Endothelial cell (in vitro differentiated cells): ENCODE data around the gene KCNJ12. TPM values are rescaled to one million over a fixed set of nuclear protein-coding genes. Genes with fewer than 3 reads are reported as not detected.
"Not testable (repeated sequence)": the region's sequence is repeated elsewhere in the genome, so short reads cannot be mapped to it uniquely, and the experiment has no call there.

Experiments
- DNase-seq: peaks from one replicate; pipeline ENCODE4 v3.0.0; 2021; ENCODE audit warnings: low spot score
- H3K27ac Mint-ChIP-seq: one replicate; pipeline ENCODE4 v1.8.0; 2021; ENCODE audit warnings: mixed read lengths, inconsistent platforms; ENCODE audit not compliant: unreplicated experiment
- H3K27me3 Mint-ChIP-seq: one replicate; pipeline ENCODE4 v1.8.0; 2021; ENCODE audit warnings: mild to moderate bottlenecking, moderate library complexity, mixed read lengths, inconsistent platforms; ENCODE audit not compliant: unreplicated experiment
- H3K36me3 Mint-ChIP-seq: one replicate; pipeline ENCODE4 v1.8.0; 2021; ENCODE audit warnings: mild to moderate bottlenecking, low read depth, mixed read lengths, inconsistent platforms; ENCODE audit not compliant: unreplicated experiment
- H3K4me1 Mint-ChIP-seq: one replicate; pipeline ENCODE4 v1.8.0; 2021; ENCODE audit warnings: mild to moderate bottlenecking, mixed read lengths, inconsistent platforms; ENCODE audit not compliant: unreplicated experiment
- H3K4me3 Mint-ChIP-seq: one replicate; pipeline ENCODE4 v1.8.0; 2021; ENCODE audit warnings: mild to moderate bottlenecking, mixed read lengths, inconsistent platforms; ENCODE audit not compliant: unreplicated experiment
- H3K9me3 Mint-ChIP-seq: one replicate; pipeline ENCODE4 v1.8.0; 2021; ENCODE audit warnings: mixed read lengths, inconsistent platforms; ENCODE audit not compliant: unreplicated experiment
- total RNA-seq: library from RNA; stranded (reverse); fragmentation: NEBNext Ultra II Directional; extraction: Animal tissue kit (Norgen Biotek cat#: 25700); gene quantifications from one replicate; pipeline ENCODE4 v1.2.1, GENCODE V29; 2021; ENCODE audit not compliant: unreplicated experiment

KCNJ12 gene
- total RNA-seq, 1 donor from 2014 or later = 0.56 TPM

- H3K9me3 Mint-ChIP-seq, H3K27ac Mint-ChIP-seq, H3K36me3 Mint-ChIP-seq, DNase-seq, H3K4me1 Mint-ChIP-seq, H3K4me3 Mint-ChIP-seq: not testable (repeated sequence)
- peaks cover 12% of the 10 kb centered on the region for H3K27me3 Mint-ChIP-seq
Measured at GRCh38 chr17:21404539-21404938, 28.4 kb downstream of the KCNJ12 start.

DNA sequence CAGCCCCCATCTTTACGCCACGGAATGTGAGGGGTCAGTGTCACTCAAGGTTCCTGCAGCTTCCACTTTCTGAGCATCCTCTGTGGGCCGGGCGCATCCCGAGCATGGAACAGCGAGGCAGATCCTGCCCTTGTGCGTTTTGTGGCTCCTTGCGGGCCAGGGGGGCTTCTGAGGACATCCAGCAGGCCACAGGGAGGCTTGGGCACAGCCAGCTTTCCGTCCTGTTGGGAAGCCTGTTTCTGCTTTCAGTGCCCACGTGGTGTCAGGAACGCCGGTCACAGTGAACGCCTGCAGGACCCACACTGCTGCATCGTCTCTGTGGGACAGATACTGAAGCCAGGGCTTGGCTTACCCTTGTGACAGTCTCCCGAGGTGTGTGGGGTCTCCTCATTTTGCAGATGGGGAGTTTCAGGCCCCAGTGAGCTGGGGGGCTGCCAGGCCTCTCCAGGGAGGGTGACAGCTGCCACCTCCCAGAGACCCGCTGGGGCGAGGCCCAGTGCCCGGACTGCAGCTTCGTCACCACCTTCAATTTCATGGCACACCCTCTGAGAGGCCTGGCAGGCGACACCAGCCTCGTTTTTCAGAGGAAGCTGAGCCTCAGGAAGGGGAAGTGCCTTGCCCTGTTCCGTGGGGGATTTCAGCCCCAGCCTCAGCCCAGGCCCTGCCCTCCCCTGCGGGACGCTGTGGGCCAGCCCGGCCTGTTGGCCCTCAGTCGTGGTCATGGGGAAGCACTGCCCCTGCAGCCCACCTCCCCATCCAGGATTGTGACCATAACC is 29.0 kb downstream of the KCNJ12 start:
- H3K9me3 Mint-ChIP-seq, H3K36me3 Mint-ChIP-seq, H3K27ac Mint-ChIP-seq, H3K4me3 Mint-ChIP-seq, H3K4me1 Mint-ChIP-seq, DNase-seq: not testable (repeated sequence)
- peaks cover 12% of the 10 kb centered on the region for H3K27me3 Mint-ChIP-seq

DNA sequence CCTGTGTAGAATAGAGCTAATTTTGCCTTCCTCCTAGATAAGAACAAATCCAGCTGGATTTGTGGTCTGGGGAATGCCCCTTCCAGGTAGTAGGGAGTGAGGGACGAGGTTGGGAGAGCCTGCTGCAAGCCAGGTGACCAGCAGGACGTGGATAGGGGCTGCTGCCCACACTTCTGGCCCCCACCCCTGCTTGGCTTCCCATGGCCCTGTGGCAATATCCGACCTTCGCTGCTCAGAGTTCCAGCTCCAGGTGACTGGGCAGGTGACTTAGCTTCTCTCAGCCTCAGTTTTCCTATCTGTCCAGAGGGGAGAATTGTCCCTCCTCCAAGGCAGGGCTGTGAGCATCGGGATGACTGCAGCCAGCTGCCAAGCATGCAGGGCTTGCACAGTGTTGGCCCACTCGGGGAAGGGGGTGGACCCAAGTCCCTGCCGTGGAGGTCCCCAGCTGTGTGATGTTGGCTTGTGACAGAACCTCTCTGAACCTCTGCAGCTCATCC is 29.8 kb downstream of the KCNJ12 start:
- not testable (repeated sequence) for H3K27me3 Mint-ChIP-seq, DNase-seq, H3K4me3 Mint-ChIP-seq, H3K27ac Mint-ChIP-seq, H3K4me1 Mint-ChIP-seq, H3K9me3 Mint-ChIP-seq, H3K36me3 Mint-ChIP-seq

- not testable (repeated sequence) for H3K4me1 Mint-ChIP-seq, DNase-seq, H3K36me3 Mint-ChIP-seq, H3K27me3 Mint-ChIP-seq, H3K4me3 Mint-ChIP-seq, H3K27ac Mint-ChIP-seq, H3K9me3 Mint-ChIP-seq
Measured at GRCh38 chr17:21406616-21407404, 30.7 kb downstream of the KCNJ12 start.

- not testable (repeated sequence) for H3K36me3 Mint-ChIP-seq, H3K4me3 Mint-ChIP-seq, H3K27ac Mint-ChIP-seq, H3K27me3 Mint-ChIP-seq, H3K9me3 Mint-ChIP-seq, H3K4me1 Mint-ChIP-seq, DNase-seq
Measured at GRCh38 chr17:21407752-21408151, 31.6 kb downstream of the KCNJ12 start.

DNA sequence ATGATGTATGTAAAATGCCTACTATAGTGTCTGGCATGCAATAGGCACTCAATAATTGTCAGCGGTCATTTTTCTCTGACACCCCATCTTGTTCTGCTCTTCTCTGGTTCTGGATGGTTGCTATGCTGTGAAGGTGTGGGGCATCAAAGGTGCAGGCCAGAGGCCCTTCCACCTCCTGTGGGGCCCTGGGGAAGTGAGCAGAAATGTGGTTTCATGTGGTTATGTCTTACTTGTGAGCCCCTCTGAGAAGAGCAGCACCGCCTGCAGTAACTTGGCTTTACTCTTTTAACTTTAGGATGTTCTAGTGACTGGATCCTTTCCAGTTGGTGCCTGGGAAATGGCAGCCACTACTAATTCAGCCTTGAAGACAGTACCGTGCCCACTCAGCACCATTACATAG is 32.1 kb downstream of the KCNJ12 start:
- H3K4me3 Mint-ChIP-seq, H3K4me1 Mint-ChIP-seq, H3K27me3 Mint-ChIP-seq, H3K27ac Mint-ChIP-seq, H3K9me3 Mint-ChIP-seq, H3K36me3 Mint-ChIP-seq, DNase-seq: not testable (repeated sequence)

DNA sequence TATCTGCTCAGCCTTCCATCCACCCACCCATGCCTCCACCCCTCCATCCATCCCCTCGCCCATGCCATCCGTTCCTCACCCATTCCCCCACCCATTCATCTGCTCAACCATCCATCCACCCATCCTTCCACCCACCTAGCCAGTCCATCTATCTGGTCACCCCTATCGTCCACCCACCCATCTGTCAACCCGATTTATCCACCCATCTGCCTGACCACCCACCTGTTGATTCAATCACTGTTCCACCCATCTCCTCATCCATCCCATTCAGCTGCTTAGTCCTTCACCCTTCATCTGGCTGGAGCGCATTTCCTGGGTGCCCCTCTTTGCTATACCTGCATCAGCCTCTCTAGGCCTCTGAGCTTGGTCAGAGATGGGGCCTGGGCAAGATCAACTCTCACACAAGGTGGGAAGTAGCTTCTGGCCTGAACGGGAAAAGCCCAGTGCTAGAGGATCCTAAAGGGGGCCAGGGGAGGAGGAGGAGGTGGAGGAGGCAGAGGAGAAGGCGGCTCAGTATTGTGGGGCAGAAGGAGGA is 32.7 kb downstream of the KCNJ12 start:
- not testable (repeated sequence) for H3K4me3 Mint-ChIP-seq, H3K27me3 Mint-ChIP-seq, H3K36me3 Mint-ChIP-seq, H3K27ac Mint-ChIP-seq, H3K4me1 Mint-ChIP-seq, DNase-seq, H3K9me3 Mint-ChIP-seq

GRCh38 chr17:21409388-21409787 is 33.2 kb downstream of the KCNJ12 start:
- H3K27ac Mint-ChIP-seq, H3K27me3 Mint-ChIP-seq, H3K4me1 Mint-ChIP-seq, H3K4me3 Mint-ChIP-seq, DNase-seq, H3K9me3 Mint-ChIP-seq, H3K36me3 Mint-ChIP-seq: not testable (repeated sequence)

- DNase-seq, H3K27ac Mint-ChIP-seq, H3K36me3 Mint-ChIP-seq, H3K4me1 Mint-ChIP-seq, H3K4me3 Mint-ChIP-seq, H3K9me3 Mint-ChIP-seq, H3K27me3 Mint-ChIP-seq: not testable (repeated sequence)
Measured at GRCh38 chr17:21409971-21410370, 33.8 kb downstream of the KCNJ12 start.

DNA sequence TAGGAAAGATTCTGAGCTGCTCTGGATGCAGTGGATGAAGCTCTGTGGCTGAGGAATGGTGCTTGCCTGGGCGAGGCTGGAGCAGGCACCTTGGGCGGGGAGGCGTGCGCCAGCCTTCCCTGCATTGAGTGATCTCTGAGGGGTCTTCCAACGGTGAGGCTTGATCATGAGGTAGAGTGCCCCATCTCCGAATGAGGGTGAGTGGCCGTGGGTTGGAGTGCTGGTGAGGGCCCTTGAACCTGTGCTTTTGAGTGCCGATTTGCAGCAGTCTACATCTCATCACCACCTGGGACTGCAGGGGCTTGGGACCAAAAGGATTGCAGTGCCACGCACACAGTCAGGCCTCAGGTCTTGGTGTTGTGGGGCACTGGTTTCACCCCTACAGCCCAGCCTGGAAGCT is 34.2 kb downstream of the KCNJ12 start:
- H3K27ac Mint-ChIP-seq, H3K27me3 Mint-ChIP-seq, H3K4me1 Mint-ChIP-seq, DNase-seq, H3K9me3 Mint-ChIP-seq, H3K36me3 Mint-ChIP-seq, H3K4me3 Mint-ChIP-seq: not testable (repeated sequence)

DNA sequence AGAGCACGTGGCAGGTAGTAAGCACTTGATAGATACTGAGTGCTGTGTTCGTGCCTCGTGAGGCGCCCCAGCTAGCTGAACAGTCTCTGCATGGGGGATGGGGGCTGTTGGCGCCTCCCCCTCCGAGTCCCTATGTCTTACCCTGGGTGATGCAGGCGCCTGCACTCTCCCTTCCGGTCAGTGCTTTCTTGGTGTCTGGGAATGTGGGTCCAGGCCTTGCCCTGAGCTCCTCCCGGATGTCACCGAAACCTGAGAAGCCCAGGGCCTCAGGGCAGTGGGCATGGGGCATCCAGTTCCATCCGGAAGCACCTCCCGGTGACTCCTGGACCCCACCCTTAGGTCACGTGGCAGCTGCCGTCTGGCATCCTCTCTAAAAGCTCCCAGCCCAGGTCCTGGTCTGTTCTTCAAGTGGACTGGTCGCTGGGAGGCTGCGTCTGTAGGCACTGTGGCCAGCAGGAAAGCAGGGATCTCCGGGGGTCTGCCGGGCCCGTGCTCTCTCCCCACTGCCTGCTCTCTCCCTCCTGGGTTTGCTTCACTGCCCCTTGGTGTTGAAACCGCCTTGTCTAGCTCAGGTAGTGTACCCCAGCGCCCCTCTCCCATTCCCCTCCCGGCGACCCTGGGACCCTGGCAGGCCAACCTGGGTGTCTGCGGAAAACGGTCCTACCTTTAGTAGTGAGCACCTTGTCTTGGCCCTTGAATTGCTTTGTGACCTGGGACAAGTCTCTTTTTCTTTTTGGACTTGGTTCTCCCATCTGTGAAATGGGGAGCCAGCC is 34.9 kb downstream of the KCNJ12 start:
- H3K9me3 Mint-ChIP-seq, DNase-seq, H3K27me3 Mint-ChIP-seq, H3K36me3 Mint-ChIP-seq, H3K4me1 Mint-ChIP-seq, H3K4me3 Mint-ChIP-seq, H3K27ac Mint-ChIP-seq: not testable (repeated sequence)
